GDM1 (cell line): ENCODE results near the gene OLFM2.
"Not testable (repeated sequence)": the region's sequence is repeated elsewhere in the genome, so short reads cannot be mapped to it uniquely, and the experiment has no call there.

Experiments
- DNase-seq: peaks from one replicate; lab custom pipeline; 2025; lab: John Stamatoyannopoulos, UW

The OLFM2 gene

GRCh38 chr19:9828551-9829063 is 107.7 kb downstream of the OLFM2 start:
- DNase-seq, result no peak

- DNase-seq, result peak; percentile 80
These were observed 108.8 kb downstream of the OLFM2 start, which contains the start of gene UBL5 for GRCh38 chr19:9827289-9828238. Gene UBL5 (plus strand): TSS chr19:9827918. CDS start chr19:9828338, 420 bp downstream.

GRCh38 chr19:9823816-9824215 is 112.5 kb downstream of the OLFM2 start:
- no peak for DNase-seq

GRCh38 chr19:9820034-9820433 is 116.3 kb downstream of the OLFM2 start:
- DNase-seq, result not testable (repeated sequence)

GRCh38 chr19:9819596-9819909 is 116.8 kb downstream of the OLFM2 start:
- no peak for DNase-seq

DNA sequence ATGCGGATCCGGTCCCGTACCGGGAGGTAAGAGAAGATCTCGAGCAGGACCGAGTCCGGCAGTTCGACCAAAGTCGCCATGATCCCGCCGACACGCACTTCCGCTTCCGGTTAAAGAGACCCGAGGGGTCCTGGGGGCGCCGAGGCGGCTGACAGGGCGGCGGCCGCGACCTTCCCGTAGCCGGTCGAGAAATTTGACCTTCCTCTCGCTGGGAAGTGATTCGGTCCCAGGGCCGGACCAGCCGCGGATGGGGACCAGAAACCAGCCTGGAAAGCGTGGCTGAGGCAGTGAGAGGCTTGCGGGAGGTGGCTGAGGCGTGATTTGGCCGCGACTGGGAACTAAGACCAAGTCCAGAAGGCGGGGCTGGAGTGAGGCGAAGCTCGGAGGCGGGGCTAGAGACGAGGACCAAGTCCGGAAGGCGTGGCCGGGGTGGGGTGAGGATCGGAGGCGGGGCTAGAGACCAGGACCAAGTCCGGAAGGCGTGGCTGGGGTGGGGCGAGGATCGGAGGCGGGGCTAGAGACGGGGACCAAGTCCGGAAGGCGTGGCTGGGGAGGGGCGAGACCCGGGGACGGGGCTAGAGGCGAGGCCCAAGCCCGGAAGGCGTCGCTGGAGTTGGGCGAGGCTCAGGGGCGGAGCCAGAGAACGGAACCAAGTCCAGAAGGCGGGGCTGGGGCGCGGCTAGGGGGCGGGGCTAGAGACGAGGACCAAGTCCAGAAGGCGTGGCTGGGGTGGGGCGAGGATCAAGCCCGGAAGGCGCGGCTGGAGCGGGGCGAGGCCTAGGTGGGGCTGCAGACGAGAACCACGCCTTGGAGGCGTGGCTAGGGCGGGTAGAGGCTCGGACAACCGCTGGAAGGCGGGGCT is 117.3 kb downstream of the OLFM2 start, which contains the start of gene FBXL12:
Gene FBXL12, minus strand, starts transcription at position 346 of the 862 bp plus-strand sequence. Its CDS starts 266 bp downstream, at position 80.
- DNase-seq, result peak; percentile 100

DNA sequence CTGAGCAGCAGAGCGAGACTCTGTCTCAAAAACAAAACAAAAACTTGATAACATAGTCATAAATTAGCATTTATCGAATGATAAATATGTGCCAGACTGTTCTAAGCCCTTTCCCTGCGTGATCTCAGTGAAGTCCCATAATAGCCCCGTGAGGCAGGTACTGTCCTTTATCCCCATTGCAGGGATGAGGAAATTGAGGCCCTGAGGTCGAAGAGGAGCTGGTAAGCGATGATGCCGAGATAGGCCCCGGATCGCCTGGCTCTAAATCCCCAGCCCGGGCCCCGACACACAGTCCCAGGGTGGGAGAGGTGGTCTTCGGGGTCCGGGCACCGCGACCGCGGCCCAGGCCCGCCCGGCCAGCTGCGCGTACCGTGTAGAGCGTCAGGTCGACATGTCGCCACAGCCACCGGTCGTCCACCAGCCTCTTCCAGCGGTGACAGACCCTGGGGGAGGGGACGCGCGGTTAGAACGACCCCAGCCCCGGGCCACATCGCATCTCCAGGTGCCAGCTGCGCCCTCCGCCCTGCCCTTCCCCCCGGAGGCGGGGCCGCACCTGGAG is 118.1 kb downstream of the OLFM2 start:
- DNase-seq, result no peak

- no peak for DNase-seq
These were observed 125.2 kb downstream of the OLFM2 start for GRCh38 chr19:9811139-9811538.

- DNase-seq, result no peak
These were observed 127.2 kb downstream of the OLFM2 start for GRCh38 chr19:9808855-9809824.

GRCh38 chr19:9806803-9807202 is 129.5 kb downstream of the OLFM2 start:
- DNase-seq, result no peak
